ENCODE data around the gene CCSER2.

Gene CCSER2

GRCh38 chr10:84348447-84348846 lies 20.1 kb downstream of the CCSER2 start:
- ATAC-seq, result peak; percentile 90
- TF ChIP-seq OSR1 (CRISPR knock-in tag; IDR thresholded peaks at IDR 0.05) (no peak), ZNF565 (CRISPR knock-in tag; conservative IDR thresholded peaks at IDR 0.05; ENCODE audit: low read depth) (no peak), ISL1 (CRISPR knock-in tag; IDR thresholded peaks at IDR 0.05) (peak; percentile 62; the same call in 1 of the 2 replicates), TCF4 (CRISPR knock-in tag; IDR thresholded peaks at IDR 0.05; ENCODE audit: borderline replicate concordance) (no peak), ZFP3 (CRISPR knock-in tag; IDR thresholded peaks at IDR 0.05) (no peak)
- TF ChIP-seq, protein P1, sequence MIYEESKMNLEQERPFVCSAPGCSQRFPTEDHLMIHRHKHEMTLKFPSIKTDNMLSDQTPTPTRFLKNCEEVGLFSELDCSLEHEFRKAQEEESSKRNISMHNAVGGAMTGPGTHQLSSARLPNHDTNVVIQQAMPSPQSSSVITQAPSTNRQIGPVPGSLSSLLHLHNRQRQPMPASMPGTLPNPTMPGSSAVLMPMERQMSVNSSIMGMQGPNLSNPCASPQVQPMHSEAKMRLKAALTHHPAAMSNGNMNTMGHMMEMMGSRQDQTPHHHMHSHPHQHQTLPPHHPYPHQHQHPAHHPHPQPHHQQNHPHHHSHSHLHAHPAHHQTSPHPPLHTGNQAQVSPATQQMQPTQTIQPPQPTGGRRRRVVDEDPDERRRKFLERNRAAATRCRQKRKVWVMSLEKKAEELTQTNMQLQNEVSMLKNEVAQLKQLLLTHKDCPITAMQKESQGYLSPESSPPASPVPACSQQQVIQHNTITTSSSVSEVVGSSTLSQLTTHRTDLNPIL (CRISPR knock-in tag; IDR thresholded peaks at IDR 0.05; ENCODE audit: low read depth), result peak; percentile 80
- TF ChIP-seq, protein P2, sequence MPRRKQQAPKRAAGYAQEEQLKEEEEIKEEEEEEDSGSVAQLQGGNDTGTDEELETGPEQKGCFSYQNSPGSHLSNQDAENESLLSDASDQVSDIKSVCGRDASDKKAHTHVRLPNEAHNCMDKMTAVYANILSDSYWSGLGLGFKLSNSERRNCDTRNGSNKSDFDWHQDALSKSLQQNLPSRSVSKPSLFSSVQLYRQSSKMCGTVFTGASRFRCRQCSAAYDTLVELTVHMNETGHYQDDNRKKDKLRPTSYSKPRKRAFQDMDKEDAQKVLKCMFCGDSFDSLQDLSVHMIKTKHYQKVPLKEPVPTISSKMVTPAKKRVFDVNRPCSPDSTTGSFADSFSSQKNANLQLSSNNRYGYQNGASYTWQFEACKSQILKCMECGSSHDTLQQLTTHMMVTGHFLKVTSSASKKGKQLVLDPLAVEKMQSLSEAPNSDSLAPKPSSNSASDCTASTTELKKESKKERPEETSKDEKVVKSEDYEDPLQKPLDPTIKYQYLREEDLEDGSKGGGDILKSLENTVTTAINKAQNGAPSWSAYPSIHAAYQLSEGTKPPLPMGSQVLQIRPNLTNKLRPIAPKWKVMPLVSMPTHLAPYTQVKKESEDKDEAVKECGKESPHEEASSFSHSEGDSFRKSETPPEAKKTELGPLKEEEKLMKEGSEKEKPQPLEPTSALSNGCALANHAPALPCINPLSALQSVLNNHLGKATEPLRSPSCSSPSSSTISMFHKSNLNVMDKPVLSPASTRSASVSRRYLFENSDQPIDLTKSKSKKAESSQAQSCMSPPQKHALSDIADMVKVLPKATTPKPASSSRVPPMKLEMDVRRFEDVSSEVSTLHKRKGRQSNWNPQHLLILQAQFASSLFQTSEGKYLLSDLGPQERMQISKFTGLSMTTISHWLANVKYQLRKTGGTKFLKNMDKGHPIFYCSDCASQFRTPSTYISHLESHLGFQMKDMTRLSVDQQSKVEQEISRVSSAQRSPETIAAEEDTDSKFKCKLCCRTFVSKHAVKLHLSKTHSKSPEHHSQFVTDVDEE (CRISPR knock-in tag; IDR thresholded peaks at IDR 0.05), result no peak
- TF ChIP-seq, protein P3, sequence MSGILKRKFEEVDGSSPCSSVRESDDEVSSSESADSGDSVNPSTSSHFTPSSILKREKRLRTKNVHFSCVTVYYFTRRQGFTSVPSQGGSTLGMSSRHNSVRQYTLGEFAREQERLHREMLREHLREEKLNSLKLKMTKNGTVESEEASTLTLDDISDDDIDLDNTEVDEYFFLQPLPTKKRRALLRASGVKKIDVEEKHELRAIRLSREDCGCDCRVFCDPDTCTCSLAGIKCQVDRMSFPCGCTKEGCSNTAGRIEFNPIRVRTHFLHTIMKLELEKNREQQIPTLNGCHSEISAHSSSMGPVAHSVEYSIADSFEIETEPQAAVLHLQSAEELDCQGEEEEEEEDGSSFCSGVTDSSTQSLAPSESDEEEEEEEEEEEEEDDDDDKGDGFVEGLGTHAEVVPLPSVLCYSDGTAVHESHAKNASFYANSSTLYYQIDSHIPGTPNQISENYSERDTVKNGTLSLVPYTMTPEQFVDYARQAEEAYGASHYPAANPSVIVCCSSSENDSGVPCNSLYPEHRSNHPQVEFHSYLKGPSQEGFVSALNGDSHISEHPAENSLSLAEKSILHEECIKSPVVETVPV (CRISPR knock-in tag; IDR thresholded peaks at IDR 0.05), result no peak

GRCh38 chr10:84348860-84349259 lies 20.5 kb downstream of the CCSER2 start:
- ATAC-seq, result peak; percentile 82
- TF ChIP-seq GLIS3 (CRISPR knock-in tag; IDR thresholded peaks at IDR 0.05) (no peak), ESRRG (CRISPR knock-in tag; IDR thresholded peaks at IDR 0.05) (no peak), POU6F1 (CRISPR knock-in tag; IDR thresholded peaks at IDR 0.05; ENCODE audit: borderline replicate concordance, low read depth) (peak; percentile 12; the same call in 1 of the 2 replicates), ISL1 (CRISPR knock-in tag; IDR thresholded peaks at IDR 0.05) (peak; percentile 57)

GRCh38 chr10:84352251-84352842 lies 24.0 kb downstream of the CCSER2 start:
- no peak for TF ChIP-seq ZNF70 (CRISPR knock-in tag; IDR thresholded peaks at IDR 0.05)
- peak; percentile 83 for ATAC-seq

- no peak for ATAC-seq
- TF ChIP-seq GLIS3 (CRISPR knock-in tag; IDR thresholded peaks at IDR 0.05) (no peak), ESRRG (CRISPR knock-in tag; IDR thresholded peaks at IDR 0.05) (no peak), ZFP3 (CRISPR knock-in tag; IDR thresholded peaks at IDR 0.05) (no peak), ZFP30 (CRISPR knock-in tag; IDR thresholded peaks at IDR 0.05) (no peak), ARNTL (CRISPR knock-in tag; IDR thresholded peaks at IDR 0.05; ENCODE audit: borderline replicate concordance, low read depth) (no peak), ZNF70 (CRISPR knock-in tag; IDR thresholded peaks at IDR 0.05) (no peak), ZNF8 (CRISPR knock-in tag; IDR thresholded peaks at IDR 0.05) (no peak), RARB (CRISPR knock-in tag; IDR thresholded peaks at IDR 0.05) (no peak), PPARA (CRISPR knock-in tag; IDR thresholded peaks at IDR 0.05; ENCODE audit: borderline replicate concordance) (no peak), OSR1 (CRISPR knock-in tag; IDR thresholded peaks at IDR 0.05) (no peak), ZNF565 (CRISPR knock-in tag; conservative IDR thresholded peaks at IDR 0.05; ENCODE audit: low read depth) (no peak), CSDC2 (CRISPR knock-in tag; IDR thresholded peaks at IDR 0.05) (no peak), POU6F1 (CRISPR knock-in tag; IDR thresholded peaks at IDR 0.05; ENCODE audit: borderline replicate concordance, low read depth) (no peak)
- TF ChIP-seq, protein P1 (CRISPR knock-in tag; IDR thresholded peaks at IDR 0.05; ENCODE audit: low read depth), result no peak
- TF ChIP-seq, protein P3 (CRISPR knock-in tag; IDR thresholded peaks at IDR 0.05), result no peak
- TF ChIP-seq, protein P2 (CRISPR knock-in tag; IDR thresholded peaks at IDR 0.05), result no peak
Observed at GRCh38 chr10:84353052-84353803, 24.8 kb downstream of the CCSER2 start.

Data from SK-N-SH treated with all-trans-retinoic acid at 6 μM for 48 hours (cell line).